IPS-NIHi11 (cell line): ENCODE measurements around the gene APPL1.
A peak's percentile ranks its signal among the peaks of the same experiment; 100 is the strongest.
"Not testable (repeated sequence)": the region's sequence is repeated elsewhere in the genome, so short reads cannot be mapped to it uniquely, and the experiment has no call there.

ENCODE experiments used
- DNase-seq: peaks from one replicate; pipeline ENCODE4 v3.0.0; 2012; ENCODE audit warnings: mixed read lengths, low spot score

APPL1 gene

GRCh38 chr3:57268416-57268815 is 40.9 kb downstream of the APPL1 start:
- no peak for DNase-seq

- DNase-seq: no peak
Observed at GRCh38 chr3:57274845-57275244, 47.3 kb downstream of the APPL1 start.

- DNase-seq: no peak
Observed at GRCh38 chr3:57275393-57275792, 47.9 kb downstream of the APPL1 start.

GRCh38 chr3:57278237-57278636 is 50.7 kb downstream of the APPL1 start:
- no peak for DNase-seq

- DNase-seq: no peak
Observed at GRCh38 chr3:57279685-57280084, 52.2 kb downstream of the APPL1 start.

- no peak for DNase-seq
Observed at GRCh38 chr3:57281715-57282114, 54.2 kb downstream of the APPL1 start.

GRCh38 chr3:57283334-57283733 is 55.8 kb downstream of the APPL1 start:
- no peak for DNase-seq

GRCh38 chr3:57287205-57287604 is 59.7 kb downstream of the APPL1 start:
- no peak for DNase-seq

- DNase-seq: peak; percentile 13
Observed at GRCh38 chr3:57288403-57288802, 60.9 kb downstream of the APPL1 start.

GRCh38 chr3:57292159-57292896 is 64.8 kb downstream of the APPL1 start, which contains the start of gene ASB14:
ASB14 (minus strand) TSS chr3:57292685; CDS start chr3:57292033, 652 bp downstream.
- DNase-seq: no peak

GRCh38 chr3:57292897-57293526 is 65.5 kb downstream of the APPL1 start:
- no peak for DNase-seq

GRCh38 chr3:57298041-57298440 is 70.5 kb downstream of the APPL1 start:
- peak; percentile 25 for DNase-seq

GRCh38 chr3:57303520-57303919 is 76.0 kb downstream of the APPL1 start:
- not testable (repeated sequence) for DNase-seq

GRCh38 chr3:57309769-57310360 is 82.3 kb downstream of the APPL1 start:
- DNase-seq: no peak

- no peak for DNase-seq
Observed at GRCh38 chr3:57314204-57314603, 86.7 kb downstream of the APPL1 start.
